HG03442 (cell line): ENCODE measurements around the gene SETDB1.
"Not testable (repeated sequence)": the region's sequence is repeated elsewhere in the genome, so short reads cannot be mapped to it uniquely, and the experiment has no call there.

ENCODE experiments used
- ATAC-seq: cut with Tn5 transposase; IDR thresholded peaks from one replicate; pipeline ENCODE4 v1.9.1; 2021; ENCODE audit warnings: mild to moderate bottlenecking, moderate library complexity; ENCODE audit not compliant: unreplicated experiment

SETDB1 gene

GRCh38 chr1:150928775-150929174, 2.6 kb downstream of the SETDB1 start:
- ATAC-seq, result not testable (repeated sequence)

- no peak for ATAC-seq
These were observed 5.6 kb downstream of the SETDB1 start for GRCh38 chr1:150931773-150932172.

- no peak for ATAC-seq
These were observed 18.7 kb downstream of the SETDB1 start for GRCh38 chr1:150944856-150945255.

GRCh38 chr1:150954708-150955107, 28.5 kb downstream of the SETDB1 start:
- ATAC-seq, result no peak

GRCh38 chr1:150955280-150955679, 29.1 kb downstream of the SETDB1 start:
- ATAC-seq, result no peak

- no peak for ATAC-seq
These were observed 31.5 kb downstream of the SETDB1 start for GRCh38 chr1:150957666-150958065.

GRCh38 chr1:150960646-150961045, 34.5 kb downstream of the SETDB1 start:
- ATAC-seq, result no peak

- ATAC-seq, result no peak
These were observed 35.6 kb downstream of the SETDB1 start for GRCh38 chr1:150961756-150962155.

- ATAC-seq, result no peak
These were observed 37.4 kb downstream of the SETDB1 start for GRCh38 chr1:150963321-150964163.

GRCh38 chr1:150964164-150964489, 38.0 kb downstream of the SETDB1 start:
- no peak for ATAC-seq

GRCh38 chr1:150965605-150966004, 39.4 kb downstream of the SETDB1 start:
- ATAC-seq, result no peak

GRCh38 chr1:150966011-150966410, 39.8 kb downstream of the SETDB1 start:
- no peak for ATAC-seq

GRCh38 chr1:150967936-150968335, 41.8 kb downstream of the SETDB1 start:
- no peak for ATAC-seq

GRCh38 chr1:150968491-150968890, 42.3 kb downstream of the SETDB1 start:
- no peak for ATAC-seq

- ATAC-seq, result no peak
These were observed 43.5 kb downstream of the SETDB1 start for GRCh38 chr1:150969626-150970025.

GRCh38 chr1:150970808-150971582, 44.8 kb downstream of the SETDB1 start:
- no peak for ATAC-seq

GRCh38 chr1:150971583-150972416, 45.6 kb downstream of the SETDB1 start:
- ATAC-seq, result no peak

GRCh38 chr1:150972417-150972940, 46.3 kb downstream of the SETDB1 start:
- ATAC-seq, result no peak

GRCh38 chr1:150973258-150973835, 47.2 kb downstream of the SETDB1 start:
- ATAC-seq, result no peak

GRCh38 chr1:150973836-150974579, 47.8 kb downstream of the SETDB1 start:
- peak; percentile 43 for ATAC-seq
